Fibroblast of lung (primary cell): ENCODE results near the gene KREMEN1.

Source experiments
- CTCF ChIP-seq, 2 donors: IDR thresholded peaks in 1 of 2; conservative IDR thresholded peaks in 1 of 2; 1 replicate in 1 of 2; 2 replicates in 1 of 2; pipeline ENCODE4 v1.5.1; 2011 to 2012; ENCODE audit warnings: low read length in 2 of 2, control low read depth in 1 of 2, inconsistent platforms in 1 of 2, low read depth in 1 of 2, mild to moderate bottlenecking in 1 of 2
- EZH2 ChIP-seq: IDR thresholded peaks from 2 replicates; pipeline ENCODE4 v1.5.1; 2012; ENCODE audit warnings: low read length, control low read depth, mild to moderate bottlenecking; ENCODE audit errors: missing control alignments

DNA sequence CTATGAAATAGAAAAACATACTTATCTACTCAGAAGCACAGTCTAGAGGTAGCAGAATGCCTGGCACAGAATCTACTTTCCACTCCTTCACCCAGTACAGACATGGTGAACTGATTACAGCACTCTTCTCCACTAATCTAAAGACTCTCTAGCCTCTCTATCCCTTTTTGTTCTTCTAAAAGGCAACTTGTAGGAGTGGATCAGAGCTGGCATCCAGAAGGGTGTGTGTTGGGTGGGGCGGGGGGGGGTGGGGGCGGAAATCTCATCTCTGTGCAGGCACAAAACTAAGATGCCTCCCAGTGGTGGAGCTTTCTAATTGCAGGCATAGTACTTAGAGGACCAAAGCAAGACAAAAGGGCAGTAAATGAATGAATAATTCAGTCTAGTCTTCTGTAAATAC lies 121.3 kb downstream of the KREMEN1 start:
- TF ChIP-seq CTCF (conservative IDR thresholded peaks at IDR 0.05 in 1 of 2, IDR thresholded peaks at IDR 0.05 in 1 of 2; ENCODE audit: low read depth in 1 of 2, low read length in 2 of 2), result no peak
- no peak for TF ChIP-seq EZH2
